T1000 (cell line): ENCODE data around the gene CCT7.

Experiments used
- DNase-seq: peaks from one replicate; lab custom pipeline; 2025; ENCODE audit warnings: mixed read lengths; lab: John Stamatoyannopoulos, UW

The CCT7 gene

DNA sequence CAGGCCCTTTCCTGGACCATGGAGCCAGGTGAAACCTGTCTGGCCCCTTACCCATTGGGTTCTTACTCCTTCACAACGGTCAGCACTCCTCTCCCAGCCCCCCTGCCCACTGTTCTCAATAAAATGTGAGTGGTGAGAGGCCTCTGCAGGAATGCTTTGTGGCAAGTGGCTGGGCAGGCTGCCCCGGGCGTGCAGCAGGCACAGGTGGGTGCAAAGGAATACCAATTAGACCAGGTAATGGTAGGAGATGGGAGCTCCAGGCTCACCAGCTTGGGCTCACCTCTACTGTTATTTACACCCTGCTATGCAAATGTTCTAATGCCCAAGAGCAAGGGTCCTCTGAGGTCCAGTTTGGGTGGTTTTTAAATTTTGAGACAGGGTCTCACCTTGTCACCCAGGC, 7.0 kb upstream of the CCT7 start:
- no peak for DNase-seq

DNA sequence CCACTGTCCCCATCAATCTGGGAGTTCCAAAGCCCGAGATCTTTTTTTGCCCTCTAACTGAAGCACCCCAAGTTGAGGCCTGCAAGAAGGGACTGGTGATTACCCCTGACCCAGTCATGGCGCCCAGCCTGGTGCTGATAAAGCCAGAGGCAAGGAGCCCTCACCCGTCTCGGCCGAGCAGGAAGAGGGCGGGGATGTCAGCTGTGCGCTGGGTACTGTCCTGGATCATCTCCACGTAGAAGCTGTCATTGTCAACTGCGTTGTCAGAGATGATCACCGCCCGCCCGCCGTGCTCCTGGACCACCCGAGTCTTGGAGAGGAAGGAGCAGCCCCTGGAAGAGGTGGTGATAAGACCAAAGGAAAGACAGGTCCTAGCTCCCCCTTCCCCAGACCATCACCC, 5.5 kb upstream of the CCT7 start:
- no peak for DNase-seq

DNA sequence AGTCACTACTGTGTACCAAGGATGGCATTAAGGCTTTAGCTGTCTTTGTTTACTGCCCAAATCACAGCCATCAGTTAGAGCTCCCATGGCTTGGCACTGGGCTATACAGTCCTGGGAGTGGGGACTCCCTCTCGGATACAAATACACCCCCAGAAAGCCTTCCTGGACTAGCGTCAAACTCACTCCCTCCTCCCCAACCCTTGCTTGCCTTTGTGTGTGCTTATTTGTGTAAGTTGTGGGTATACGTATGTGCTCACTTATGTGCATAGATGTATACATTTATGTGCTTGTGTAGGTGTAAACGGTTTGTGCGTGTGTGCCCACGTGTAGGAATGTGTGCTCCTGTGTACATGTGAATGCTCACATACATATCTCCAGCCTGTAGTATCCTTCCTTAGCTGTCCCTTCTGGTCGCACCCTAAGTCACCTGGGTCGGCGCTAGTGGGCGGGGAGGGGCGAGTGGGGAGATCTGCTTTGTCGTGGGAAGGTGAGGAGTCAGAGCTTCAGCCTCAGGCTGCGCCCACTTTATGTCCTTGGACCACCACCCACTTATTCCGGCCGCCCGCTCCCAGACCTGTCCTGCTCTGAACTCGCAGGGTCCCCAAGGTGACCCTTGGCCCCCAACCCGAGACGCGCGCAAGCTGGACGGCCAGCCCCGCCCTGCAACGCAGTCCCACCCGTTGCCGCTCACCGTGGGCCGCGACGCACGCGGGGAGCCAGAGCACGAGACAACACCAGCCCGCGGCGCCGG, 1.5 kb upstream of the CCT7 start:
- no peak for DNase-seq

DNA sequence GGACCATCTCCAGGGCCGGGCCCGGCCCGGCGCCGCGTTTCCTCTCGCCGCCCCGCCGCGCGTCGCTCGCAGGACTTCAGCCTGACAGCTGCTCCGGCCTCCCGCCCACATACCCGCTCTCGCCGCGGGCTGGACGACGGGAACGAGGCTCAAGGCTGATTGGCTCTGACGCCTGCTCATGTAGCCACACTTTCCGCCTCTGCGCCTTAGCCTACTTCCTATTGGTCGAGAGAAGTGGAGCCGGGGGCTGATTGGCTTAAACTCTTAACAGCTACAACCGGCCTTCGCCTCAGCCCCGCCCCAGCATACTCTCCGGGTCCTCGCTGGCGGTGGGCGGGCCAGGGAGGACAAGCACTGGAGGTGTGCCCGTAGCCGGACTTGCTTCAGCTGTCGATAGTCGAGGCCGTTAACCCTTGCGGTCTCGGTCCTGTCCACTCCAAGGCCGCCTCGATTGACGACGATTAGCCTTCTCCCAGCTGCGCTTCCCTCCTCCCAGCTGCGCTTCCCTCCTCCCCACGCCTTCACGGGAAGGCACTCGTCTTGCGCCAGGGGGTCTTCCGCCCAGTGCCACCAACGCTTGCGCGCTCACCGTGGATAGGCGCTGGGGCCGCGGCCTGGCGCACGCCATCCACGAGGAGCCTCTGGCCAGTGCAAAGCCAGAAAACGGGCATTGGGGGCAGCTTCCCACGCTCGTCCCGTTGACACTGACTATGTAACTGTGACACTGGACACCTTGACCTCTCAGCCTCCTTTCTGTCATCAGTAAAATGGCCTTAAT, 765 bp upstream of the CCT7 start, which contains the start of gene PRADC1:
PRADC1 (minus strand) TSS at position 86 of the 778 bp plus-strand sequence; CDS start at position 7, 79 bp downstream.
- peak; percentile 96 for DNase-seq

DNA sequence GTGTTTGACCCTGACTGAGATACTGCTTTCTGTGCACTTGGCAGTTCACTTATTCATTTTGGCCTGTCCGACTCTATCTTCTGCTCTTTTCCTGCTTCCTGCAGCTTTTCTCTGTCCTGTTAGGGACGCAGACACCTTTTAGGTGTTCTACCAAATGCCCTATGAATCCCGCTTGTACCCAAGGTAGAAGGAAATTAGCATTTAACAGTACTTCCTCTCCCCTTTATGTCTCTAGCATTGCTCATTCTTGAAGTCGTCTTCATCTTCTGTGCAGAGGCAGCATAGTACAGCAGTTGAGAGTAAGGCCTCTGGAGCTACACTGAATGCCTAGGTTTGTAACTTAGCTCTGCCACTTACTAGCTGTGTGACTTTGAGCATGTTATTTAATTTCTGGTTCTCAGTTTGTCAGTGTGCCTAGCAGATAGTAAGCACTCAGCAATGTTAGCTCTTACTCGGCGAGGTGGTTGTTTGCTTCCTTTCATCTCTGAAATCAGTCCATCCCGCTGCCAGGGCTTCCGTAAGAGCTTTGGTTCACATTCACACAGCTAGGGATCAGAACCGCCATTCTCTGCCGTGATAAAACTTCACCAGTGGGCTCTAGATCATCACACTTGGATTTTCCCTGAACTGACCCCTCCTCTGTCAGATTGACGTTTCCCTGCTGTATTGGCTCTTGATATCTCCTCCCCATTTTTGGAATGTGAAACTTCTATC, 1.4 kb downstream of the CCT7 start:
- no peak for DNase-seq

DNA sequence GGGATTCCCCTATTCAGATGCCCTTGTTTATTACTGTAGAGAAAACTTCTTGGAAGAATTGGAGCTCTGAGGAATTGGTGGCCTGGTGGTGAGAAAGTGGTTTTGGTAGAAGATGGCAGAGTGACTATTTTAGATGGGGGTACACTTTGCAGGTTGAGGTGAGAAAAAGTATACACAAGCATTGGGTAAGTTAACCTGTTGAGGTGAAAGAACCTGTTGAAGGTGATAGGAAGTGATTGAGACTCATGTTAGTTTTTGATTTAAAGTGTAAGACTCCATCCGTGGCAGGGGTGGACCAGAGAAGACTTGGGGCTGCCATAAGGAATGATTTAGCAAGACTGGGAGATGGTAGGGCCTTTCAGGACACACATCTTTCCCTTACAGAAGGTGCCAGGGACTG, 3.1 kb downstream of the CCT7 start:
- no peak for DNase-seq

DNA sequence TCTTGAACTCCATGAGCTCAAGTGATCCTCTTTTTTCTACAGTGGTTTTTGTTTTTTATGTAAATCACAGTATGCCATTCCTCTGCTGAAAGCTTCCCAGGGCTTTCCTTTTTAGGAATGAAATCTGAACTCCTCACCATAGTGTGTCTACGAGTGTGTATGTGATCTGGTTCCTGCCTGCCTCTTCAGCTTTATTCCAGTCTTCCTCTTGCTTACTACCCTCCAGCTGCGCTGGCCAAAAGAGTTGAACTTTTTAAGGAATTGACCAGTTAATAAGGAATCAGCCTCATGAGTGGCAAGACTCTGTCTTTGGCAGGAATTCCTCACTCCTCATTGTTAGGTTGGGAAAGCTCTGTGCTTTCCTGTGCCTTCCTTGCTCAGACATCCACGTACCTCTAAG, 4.0 kb downstream of the CCT7 start:
- DNase-seq = no peak

DNA sequence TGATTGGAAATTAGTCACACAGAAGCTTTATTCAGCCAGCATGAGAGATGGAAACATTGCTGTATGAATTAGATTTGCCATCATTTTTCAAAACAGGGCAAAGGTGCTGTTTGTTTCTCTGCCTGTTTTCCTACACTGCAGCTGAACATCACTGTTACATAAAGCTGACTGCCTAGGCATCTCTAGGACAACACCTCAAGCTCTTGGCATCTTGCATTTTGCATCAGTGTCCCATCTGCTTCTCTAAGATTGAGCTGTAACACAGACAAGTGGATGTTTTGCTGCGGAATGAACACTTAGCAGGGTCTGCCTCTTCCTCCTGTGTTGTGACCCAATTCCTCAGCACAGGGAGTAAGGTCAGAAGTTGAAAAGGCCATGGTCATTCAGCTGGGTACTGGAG, 4.9 kb downstream of the CCT7 start:
- DNase-seq = no peak

DNA sequence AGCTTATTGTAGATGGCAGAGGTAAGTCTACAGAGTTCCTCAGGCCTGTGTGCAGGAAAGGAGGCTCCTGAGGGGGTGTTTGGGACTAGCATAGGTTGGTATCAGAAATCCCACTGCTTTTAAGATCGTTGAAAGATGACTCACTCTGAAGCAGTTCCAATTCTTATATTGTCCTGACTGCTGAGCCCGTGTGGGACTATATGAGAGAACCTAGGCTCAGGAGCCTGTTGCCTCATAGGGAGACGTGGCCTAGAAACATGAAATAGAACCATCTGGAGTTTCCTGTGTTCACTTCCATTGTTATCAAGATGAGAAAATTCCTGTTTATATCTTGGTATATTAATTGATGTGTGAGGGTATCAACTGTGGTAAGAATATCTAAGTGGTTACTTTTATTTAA, 5.7 kb downstream of the CCT7 start:
- no peak for DNase-seq

DNA sequence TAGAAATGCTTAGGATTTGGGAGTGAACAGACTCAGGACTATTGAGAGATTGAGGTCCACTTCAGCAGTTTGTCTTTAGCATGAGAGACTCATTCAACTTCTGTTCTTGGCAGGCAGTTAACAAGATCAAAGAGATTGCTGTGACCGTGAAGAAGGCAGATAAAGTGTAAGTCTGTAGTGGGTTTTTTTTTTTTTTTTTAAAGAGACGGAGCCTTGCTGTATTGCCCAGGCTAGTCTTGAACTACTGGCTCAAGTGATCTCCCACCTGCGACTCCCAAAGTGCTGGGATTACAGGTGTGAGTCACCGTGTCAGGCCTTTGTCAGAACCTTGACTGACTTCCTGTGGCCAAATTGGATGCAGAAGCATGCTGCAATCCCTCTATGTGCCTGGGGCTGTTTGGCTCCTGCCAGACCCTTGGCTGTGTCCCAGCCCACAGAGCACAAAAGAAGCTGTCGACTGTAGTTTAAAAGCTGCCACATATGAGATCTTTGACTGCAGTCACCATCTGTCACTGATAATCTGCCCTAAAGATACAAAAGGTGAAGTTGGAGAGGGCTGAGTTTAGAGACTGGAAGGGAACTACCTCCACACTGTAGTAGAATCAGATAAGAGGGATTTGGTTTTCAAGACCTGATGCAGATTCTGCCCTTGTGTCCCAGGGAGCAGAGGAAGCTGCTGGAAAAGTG, 9.9 kb downstream of the CCT7 start:
- no peak for DNase-seq

DNA sequence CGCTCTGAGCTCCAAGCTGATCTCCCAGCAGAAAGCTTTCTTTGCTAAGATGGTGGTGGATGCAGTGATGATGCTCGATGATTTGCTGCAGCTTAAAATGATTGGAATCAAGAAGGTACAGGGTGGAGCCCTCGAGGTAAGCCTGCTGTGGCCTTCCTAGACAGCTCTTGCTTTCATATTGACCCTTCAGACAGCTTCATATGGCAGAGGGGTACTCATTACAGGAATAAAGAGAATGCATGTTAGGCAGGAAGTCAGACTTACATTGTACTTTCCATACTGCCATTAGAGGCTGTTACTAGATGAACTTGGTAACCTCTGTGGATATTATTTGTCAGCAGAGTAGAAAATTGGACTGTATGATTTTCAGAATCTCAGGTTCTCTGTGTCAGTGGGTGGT, 10.5 kb downstream of the CCT7 start:
- no peak for DNase-seq

DNA sequence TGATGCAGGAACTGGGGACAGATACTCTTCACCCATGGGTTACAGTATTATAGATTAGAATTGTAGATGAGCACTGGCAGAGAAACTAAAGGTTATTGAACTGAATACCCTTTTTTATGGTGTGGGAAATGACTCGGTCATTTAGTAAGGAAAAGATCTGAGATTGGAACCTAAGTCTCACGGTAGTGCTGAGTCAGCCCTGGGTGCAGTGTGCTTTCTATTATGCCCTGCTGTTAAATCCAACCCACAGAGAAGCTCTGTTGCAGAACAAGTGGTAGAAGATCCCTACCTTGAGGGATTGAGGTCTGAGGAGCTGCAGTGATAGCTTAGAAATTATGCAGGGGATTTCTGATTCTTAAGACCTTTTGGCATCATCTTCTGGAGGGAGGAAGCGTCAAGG, 12.7 kb downstream of the CCT7 start:
- DNase-seq = no peak

DNA sequence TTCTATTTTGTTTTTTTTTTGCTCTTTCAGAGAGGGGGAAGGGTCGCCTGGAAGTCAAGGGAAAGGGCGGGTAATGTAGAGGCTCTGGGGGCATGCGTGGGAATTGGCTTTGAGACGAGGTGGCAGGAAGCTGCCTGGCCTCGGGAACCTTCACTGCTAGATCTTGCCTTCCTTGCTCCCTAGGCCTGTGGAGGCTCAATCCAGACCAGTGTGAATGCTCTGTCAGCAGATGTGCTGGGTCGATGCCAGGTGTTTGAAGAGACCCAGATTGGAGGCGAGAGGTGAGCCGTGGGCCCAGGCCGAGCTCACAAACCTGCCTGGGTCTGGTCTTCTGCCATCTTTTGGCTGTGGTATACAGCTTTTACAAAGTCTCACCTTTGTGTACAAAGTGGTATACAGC, 15.5 kb downstream of the CCT7 start:
- no peak for DNase-seq

DNA sequence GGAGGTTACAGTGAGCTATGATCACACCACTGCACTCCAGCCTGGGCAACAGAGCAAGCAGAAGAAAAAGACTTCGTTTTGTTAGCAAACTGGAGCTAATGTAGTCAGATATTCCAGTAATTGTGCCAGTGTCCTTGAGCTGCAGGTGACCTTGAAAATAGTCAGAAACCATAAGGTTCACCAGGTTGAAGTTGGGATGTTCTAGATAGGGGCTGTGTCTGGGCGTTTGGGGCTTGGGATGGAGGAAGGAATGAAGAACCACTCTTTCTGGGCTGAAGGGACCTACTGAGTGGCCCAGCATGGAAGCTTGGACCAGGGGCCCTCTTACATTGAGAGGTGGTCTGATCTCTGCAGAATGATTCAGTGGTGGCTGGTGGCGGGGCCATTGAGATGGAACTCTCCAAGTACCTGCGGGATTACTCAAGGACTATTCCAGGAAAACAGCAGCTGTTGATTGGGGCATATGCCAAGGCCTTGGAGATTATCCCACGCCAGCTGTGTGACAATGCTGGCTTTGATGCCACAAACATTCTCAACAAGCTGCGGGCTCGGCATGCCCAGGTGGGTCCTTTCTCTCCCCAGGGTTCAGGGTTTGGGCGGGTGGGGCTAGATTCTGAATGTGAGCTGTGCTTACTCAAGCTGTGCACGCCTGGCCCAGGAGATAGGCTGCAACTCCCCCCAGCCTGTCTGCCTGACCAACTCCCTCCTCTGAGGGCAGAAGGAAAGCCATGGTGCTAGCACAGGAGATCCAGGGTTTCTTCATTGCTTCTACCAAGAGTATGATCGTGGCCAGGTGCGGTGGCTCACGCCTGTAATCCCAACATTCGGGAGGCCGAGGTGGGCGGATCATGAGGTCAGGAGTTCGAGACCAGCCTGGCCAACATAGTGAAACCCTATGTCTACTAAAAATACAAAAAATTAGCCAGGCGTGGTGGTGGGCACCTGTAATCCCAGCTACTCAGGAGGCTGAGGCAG, 17.1 kb downstream of the CCT7 start:
- DNase-seq = no peak

DNA sequence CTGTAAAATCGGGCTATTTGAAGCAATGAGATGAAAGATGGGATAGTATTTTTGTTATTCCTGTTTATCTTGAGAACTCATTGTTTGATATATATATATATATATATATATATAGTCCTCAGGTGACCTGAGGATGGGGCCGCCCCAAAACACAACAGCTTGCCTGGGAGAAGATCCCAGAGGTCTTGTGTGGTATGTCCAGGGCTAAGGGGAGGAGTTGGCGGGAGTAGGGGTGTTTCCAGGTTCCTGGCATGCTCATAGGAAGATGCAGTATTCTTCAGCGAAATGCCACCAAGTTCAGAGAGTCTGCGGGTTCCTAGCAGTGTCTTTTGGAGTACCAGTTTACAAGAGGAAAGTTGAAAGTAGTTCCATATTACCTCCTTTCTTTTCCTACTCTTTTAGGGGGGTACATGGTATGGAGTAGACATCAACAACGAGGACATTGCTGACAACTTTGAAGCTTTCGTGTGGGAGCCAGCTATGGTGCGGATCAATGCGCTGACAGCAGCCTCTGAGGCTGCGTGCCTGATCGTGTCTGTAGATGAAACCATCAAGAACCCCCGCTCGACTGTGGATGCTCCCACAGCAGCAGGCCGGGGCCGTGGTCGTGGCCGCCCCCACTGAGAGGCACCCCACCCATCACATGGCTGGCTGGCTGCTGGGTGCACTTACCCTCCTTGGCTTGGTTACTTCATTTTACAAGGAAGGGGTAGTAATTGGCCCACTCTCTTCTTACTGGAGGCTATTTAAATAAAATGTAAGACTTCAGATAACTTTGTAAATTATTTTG, 18.3 kb downstream of the CCT7 start:
- DNase-seq = no peak

DNA sequence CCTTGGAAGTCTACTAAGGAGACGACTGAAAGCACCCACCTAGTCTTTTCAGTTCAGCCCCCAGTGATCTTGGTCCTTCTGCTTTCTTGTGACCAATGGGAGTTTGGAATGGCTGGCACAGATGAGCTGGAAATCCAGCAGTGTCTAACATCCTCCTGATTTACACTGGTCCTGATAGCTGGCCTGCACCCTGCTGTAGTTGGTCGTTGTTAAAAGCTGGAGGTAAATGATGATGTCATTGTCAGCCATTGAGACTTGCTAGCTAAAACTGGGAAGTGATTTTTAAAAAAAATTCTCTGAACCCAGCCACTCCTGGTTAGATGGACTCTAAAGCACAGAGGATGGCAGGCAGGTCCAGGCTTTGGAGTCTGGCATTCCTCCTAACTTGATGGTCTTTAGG, 19.3 kb downstream of the CCT7 start:
- DNase-seq = no peak

DNA sequence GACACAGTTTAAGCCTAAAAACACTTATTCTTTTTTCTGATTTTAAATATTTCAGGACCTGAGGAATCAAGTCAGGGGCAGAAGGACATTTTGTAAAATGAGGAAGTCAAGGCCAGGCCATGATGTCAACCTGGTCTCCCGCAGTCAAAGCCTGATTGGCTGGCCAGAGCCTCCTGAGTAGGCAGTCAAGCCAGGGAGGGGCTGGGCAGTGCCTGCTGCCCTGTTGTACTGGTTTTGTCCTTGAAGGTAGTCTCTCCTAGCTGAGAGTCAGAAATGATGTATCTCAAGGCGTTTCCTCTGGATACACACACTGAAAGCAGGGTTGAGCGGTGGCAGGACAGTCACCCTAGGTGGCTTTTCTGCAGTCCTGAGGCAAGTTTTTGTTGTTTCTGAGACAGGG, 19.8 kb downstream of the CCT7 start:
- DNase-seq = no peak

DNA sequence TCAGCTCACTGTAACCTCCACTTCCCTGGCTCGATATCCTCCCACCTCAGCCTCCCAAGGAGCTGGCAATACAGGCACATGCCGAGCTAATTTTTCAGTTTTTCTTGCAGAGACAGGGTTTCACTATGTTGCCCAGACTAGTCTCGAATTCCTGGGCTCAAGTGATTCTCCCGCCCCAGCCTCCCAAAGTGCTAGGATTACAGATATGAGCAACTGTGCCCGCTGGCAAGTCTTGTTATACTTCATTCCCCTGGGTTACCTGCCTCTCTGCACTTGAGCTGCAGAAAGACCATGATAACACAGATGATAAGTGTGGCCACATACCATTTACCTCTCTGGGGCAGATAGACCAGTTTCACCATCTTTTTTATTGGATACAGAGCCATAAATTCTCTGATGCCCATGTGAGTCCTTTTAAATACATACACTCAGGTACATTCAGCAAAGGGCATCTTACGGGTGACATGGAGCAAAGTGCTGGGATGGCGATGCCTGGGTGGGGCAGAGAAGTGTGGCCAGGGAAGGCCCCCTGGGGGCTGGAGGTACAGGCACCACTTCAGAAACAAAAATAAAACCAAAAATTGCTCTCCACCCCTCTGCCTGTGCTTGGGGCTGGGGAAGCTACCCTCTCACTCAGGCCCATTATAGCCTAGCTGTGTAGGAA, 20.4 kb downstream of the CCT7 start:
- no peak for DNase-seq

DNA sequence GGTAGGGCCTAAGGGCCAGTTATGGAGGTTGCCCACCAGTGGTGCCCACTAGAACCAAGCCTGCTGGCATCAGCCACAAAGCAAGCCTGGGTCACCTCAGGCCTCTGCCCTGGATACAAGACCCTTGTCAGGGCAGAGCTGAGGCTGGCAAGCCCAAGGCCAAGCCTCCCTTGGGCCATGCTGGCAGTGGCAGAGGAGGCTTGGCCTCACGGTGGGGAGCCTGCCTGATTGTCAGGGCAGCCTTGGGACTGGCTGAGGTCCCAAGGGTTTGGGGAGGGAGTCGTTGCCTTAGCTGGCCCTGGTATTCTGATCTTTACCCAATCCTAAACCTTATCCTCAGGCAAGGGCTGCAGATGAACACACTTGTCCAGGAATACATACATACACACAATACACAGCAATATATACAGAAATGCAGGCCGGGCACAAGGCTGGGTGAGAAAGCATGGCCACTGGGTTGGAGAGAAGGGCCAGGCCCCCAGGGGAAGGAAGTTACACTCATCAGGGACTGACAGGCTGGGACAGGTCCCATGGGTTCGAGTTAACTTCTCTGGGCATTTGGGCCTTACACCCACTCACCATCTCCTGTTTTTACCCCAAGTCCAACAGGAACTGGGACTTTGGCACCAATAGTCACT, 21.0 kb downstream of the CCT7 start:
- no peak for DNase-seq
